ENCODE results near the gene GALNT9. TPM values are rescaled to one million over a fixed set of nuclear protein-coding genes. Genes with fewer than 3 reads are reported as not detected.

The GALNT9 gene
- total RNA-seq, 1 donor from 2014 or later, result not detected

GRCh38 chr12:132213359-132214160 is 115.8 kb downstream of the GALNT9 start:
- Mint-ChIP-seq H3K27me3 (ENCODE audit: low read depth) (no peaks in the 10 kb centered on the region), H3K4me1 (ENCODE audit: low read depth) (no peaks in the 10 kb centered on the region), H3K27ac (no peak overlapping the region), H3K4me3 (ENCODE audit: low read depth) (no peak overlapping the region), H3K9me3 (no peaks in the 10 kb centered on the region), H3K36me3 (ENCODE audit: low read depth) (no peaks in the 10 kb centered on the region)
- intact Hi-C loops (cut with micrococcal nuclease), result no loop called here
- no peak for DNase-seq (ENCODE audit: low spot score)

DNA sequence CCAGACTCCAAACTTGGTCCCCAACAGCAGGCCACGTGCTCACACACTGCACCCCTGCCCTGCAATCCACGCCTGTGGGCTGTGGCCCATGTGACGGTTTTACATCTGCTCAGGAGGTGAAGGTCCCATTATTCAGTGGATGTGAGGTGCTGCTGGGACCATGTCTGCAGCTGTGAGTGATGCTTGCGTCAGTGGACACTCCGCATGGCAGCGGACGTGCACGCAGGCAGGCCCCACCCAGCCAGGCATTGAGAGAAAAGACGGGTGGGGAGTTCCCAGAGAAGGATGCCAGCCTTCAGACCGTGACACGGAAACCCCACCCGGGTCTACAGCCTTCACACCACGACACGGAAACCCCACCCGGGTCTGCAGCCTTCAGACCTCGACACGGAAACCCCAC is 117.6 kb downstream of the GALNT9 start:
- H3K9me3 Mint-ChIP-seq, result no peaks in the 10 kb centered on the region
- intact Hi-C loops (cut with micrococcal nuclease), result no loop called here
- H3K36me3 Mint-ChIP-seq (ENCODE audit: low read depth), result no peaks in the 10 kb centered on the region
- H3K27me3 Mint-ChIP-seq (ENCODE audit: low read depth), result peaks cover 3% of the 10 kb centered on the region
- H3K27ac Mint-ChIP-seq, result no peak overlapping the region
- no peak overlapping the region for H3K4me3 Mint-ChIP-seq (ENCODE audit: low read depth)
- no peaks in the 10 kb centered on the region for H3K4me1 Mint-ChIP-seq (ENCODE audit: low read depth)
- DNase-seq (ENCODE audit: low spot score), result no peak

DNA sequence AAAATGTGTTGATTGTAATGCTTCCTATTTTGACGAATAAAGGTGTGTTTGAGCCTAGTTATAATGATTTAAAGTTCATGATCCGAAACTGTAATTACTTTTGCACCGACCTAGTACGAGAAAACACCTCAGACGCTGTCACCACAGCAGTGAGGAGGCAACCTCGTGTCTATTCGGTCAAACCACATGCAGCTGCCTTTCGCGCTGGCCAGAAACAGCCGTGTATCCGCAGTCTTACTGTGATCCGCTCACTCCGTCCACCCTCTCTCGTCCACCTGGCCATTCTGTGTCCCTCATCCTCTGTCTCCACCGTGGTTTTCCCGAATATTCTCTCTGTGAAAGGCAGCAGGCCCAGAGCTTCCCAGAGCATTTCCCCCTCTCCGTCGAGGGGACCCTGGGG is 118.1 kb downstream of the GALNT9 start:
- H3K36me3 Mint-ChIP-seq (ENCODE audit: low read depth), result no peaks in the 10 kb centered on the region
- intact Hi-C loops (cut with micrococcal nuclease), result no loop called here
- no peak overlapping the region for H3K4me3 Mint-ChIP-seq (ENCODE audit: low read depth)
- no peak for DNase-seq (ENCODE audit: low spot score)
- no peak overlapping the region for H3K27ac Mint-ChIP-seq
- no peaks in the 10 kb centered on the region for H3K9me3 Mint-ChIP-seq
- H3K27me3 Mint-ChIP-seq (ENCODE audit: low read depth), result peaks cover 3% of the 10 kb centered on the region
- no peaks in the 10 kb centered on the region for H3K4me1 Mint-ChIP-seq (ENCODE audit: low read depth)

DNA sequence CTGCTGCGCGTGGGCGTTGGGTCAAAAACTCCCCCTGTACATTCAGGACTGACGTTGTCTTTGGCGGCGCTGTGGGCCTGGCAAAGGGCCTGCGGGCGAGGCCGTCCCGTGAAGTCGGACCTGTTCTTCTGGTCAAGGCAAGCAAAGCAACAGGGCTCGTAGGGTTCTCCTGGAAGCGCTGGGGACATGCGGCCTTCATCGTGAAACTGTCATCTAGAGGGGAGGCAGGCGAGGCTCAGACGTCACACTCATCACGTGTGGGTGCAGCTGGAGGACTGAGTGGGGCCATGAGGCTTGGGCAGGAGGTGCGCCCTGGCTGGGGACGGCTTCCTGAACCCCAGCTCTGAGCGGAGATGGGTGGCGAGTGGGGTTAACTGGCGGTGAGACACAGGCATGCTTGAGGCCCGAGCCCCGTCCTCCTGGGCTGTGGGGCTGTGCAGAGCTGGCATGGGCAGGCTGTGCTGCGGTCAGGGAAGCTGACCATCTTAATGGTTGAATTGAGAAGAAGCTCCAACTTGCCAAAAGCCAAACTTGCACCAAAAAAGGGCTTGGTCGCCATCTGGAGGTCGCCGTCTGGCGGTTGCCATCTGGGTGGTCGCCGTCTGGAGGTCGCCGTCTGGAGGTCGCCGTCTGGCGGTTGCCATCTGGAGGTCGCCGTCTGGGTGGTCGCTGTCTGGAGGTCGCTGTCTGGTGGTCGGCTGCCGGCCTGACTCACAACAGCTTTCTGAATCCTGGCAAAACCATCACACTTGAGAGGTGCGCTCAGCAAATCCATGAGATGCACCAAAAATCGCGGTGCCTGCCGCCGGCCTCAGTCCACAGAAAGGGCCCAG is 119.0 kb downstream of the GALNT9 start:
- no peak overlapping the region for H3K4me3 Mint-ChIP-seq (ENCODE audit: low read depth)
- H3K4me1 Mint-ChIP-seq (ENCODE audit: low read depth), result no peaks in the 10 kb centered on the region
- H3K9me3 Mint-ChIP-seq, result no peaks in the 10 kb centered on the region
- H3K27me3 Mint-ChIP-seq (ENCODE audit: low read depth), result peaks cover 3% of the 10 kb centered on the region
- intact Hi-C loops (cut with micrococcal nuclease), result no loop called here
- no peak for DNase-seq (ENCODE audit: low spot score)
- H3K27ac Mint-ChIP-seq, result no peak overlapping the region
- H3K36me3 Mint-ChIP-seq (ENCODE audit: low read depth), result no peaks in the 10 kb centered on the region

DNA sequence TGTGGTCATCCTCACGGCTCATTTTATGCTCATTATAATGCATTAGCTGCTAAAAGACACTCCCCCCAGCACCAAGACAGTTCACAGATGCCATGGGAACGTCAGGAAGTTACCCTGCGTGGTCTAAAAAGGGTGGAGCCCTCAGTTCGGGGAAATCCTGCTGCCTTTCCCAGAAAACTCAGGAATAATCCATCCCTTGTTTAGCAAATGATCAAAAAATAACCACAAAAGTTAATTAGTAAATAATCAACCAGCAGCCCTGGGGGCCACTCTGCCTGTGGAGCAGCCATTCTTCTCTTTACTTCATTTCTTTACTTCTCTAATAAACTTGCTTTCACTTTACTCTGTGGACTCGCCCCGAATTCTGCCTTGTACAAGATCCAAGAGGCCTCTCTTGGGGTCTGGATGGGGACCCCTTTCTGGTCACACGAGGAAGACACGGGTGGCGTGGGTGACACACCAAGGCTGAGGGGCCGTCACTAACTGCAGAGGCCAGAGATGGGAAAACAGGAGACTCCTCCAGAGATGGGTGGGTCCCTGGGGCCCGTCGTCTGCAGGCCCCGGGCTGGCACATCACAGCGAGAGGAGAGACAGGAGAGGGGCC is 119.7 kb downstream of the GALNT9 start:
- H3K27me3 Mint-ChIP-seq (ENCODE audit: low read depth), result peaks cover 8% of the 10 kb centered on the region
- intact Hi-C loops (cut with micrococcal nuclease), result no loop called here
- no peak for DNase-seq (ENCODE audit: low spot score)
- H3K4me1 Mint-ChIP-seq (ENCODE audit: low read depth), result no peaks in the 10 kb centered on the region
- no peak overlapping the region for H3K4me3 Mint-ChIP-seq (ENCODE audit: low read depth)
- no peaks in the 10 kb centered on the region for H3K9me3 Mint-ChIP-seq
- H3K36me3 Mint-ChIP-seq (ENCODE audit: low read depth), result no peaks in the 10 kb centered on the region
- H3K27ac Mint-ChIP-seq, result no peak overlapping the region

DNA sequence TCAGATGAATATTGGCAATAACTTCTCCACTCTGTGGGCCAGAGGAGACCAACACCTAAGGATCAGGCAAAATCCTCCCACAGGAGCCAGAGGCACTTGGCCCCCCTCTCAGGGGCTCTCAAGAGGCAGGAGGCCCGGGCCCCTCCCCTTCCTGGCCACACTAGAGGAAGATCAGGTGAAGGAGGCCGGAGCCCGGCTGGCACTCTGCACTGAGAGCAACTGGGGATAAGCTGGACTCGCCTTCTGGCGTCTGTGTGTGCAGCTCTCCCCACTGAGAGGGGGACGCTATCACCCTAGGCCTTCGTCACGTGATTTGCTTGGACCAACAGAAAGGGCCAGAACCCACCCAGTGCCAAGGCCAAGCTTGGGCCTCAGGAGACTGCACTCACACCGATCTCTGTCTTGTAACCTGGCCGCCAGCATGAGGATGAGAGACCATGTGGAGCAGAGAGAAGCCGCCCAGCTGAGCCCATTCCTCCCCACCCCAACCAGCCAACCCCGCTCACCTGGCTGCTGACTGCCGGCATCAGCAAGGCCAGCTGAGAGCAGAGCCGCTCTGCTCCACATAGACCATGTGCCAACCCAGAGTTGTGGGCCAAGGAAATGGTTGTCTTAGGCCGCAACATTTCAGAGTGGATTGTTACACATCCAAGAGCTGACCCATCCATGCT is 121.1 kb downstream of the GALNT9 start:
- intact Hi-C loops (cut with micrococcal nuclease), result no loop called here
- H3K9me3 Mint-ChIP-seq, result no peaks in the 10 kb centered on the region
- H3K4me3 Mint-ChIP-seq (ENCODE audit: low read depth), result no peak overlapping the region
- peaks cover 16% of the 10 kb centered on the region for H3K27me3 Mint-ChIP-seq (ENCODE audit: low read depth)
- no peaks in the 10 kb centered on the region for H3K4me1 Mint-ChIP-seq (ENCODE audit: low read depth)
- no peaks in the 10 kb centered on the region for H3K36me3 Mint-ChIP-seq (ENCODE audit: low read depth)
- no peak overlapping the region for H3K27ac Mint-ChIP-seq
- DNase-seq (ENCODE audit: low spot score), result no peak

- intact Hi-C loops (cut with micrococcal nuclease), result no loop called here
- peaks cover 16% of the 10 kb centered on the region for H3K27me3 Mint-ChIP-seq (ENCODE audit: low read depth)
Measured at GRCh38 chr12:132207083-132207775, 122.2 kb downstream of the GALNT9 start.

DNA sequence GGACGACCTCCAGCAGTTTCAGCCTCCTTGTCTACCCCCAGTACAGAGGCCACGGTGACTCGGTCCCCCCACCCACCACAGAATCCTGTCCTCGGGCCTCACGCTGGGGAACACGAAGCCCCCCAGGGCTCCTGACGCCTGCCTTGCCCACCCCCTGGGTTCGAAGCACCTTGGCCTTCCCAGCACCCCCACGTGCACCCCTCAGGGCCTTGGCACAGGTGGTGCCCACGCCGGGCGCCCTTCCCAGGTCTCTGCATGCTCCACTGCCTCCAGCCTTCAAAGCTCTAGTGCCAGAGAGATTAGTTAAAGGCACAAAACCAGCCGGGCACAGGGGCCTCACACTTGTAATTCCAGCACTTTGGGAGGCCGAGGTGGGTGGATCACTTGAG is 123.3 kb downstream of the GALNT9 start:
- H3K4me1 Mint-ChIP-seq (ENCODE audit: low read depth), result no peaks in the 10 kb centered on the region
- intact Hi-C loops (cut with micrococcal nuclease), result no loop called here
- H3K27me3 Mint-ChIP-seq (ENCODE audit: low read depth), result peaks cover 16% of the 10 kb centered on the region
- no peaks in the 10 kb centered on the region for H3K36me3 Mint-ChIP-seq (ENCODE audit: low read depth)
- no peak overlapping the region for H3K4me3 Mint-ChIP-seq (ENCODE audit: low read depth)
- no peak for DNase-seq (ENCODE audit: low spot score)
- H3K27ac Mint-ChIP-seq, result no peak overlapping the region
- no peaks in the 10 kb centered on the region for H3K9me3 Mint-ChIP-seq

More at GRCh38 chr12:132207083-132207775, 122.2 kb downstream of the GALNT9 start:
- no peak for DNase-seq (ENCODE audit: low spot score)
- H3K4me3 Mint-ChIP-seq (ENCODE audit: low read depth), result no peak overlapping the region
- H3K27ac Mint-ChIP-seq, result no peak overlapping the region
- H3K36me3 Mint-ChIP-seq (ENCODE audit: low read depth), result no peaks in the 10 kb centered on the region
- H3K9me3 Mint-ChIP-seq, result no peaks in the 10 kb centered on the region
- H3K4me1 Mint-ChIP-seq (ENCODE audit: low read depth), result no peaks in the 10 kb centered on the region

DNA sequence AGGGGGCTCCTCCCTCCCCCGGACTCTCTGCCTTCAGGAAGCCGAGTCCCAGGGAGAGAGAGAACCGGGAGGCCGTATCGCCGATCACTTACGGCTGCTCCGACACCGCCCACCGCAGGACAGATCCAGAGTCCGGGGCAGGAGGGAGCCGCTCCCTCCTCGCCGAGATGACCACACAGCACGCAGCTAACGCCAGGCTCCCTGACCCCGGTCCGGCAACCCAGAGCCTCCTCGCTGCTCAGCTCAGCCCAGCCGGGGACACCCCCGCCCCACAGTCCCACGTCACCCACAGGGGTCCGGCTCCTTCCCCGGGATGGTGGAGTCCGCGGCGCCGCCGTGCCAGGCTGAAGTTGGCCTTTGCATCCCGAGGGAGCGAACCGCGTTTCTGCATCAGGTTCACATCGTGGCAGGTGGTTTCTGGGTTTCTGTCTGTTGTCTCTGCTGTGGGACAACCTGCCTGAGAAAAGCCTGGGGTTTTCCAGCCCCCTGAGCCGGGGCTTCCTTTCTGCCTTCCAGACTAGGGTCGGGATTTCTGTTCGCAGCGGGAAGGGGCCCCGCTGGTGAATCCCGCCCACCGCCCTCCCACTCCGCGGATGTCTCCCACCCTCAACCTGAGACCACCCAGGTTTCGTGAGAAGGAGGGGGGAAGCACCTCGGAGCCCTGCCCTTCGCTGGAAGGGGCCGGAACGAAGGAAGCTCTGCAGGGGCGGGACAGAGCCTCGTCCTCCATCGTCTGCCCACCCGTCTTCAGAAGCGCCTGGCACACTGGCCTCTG is 123.9 kb downstream of the GALNT9 start:
- Mint-ChIP-seq H3K27ac (no peak overlapping the region), H3K4me3 (ENCODE audit: low read depth) (no peak overlapping the region), H3K36me3 (ENCODE audit: low read depth) (no peaks in the 10 kb centered on the region), H3K9me3 (no peaks in the 10 kb centered on the region), H3K27me3 (ENCODE audit: low read depth) (peaks cover 16% of the 10 kb centered on the region), H3K4me1 (ENCODE audit: low read depth) (no peaks in the 10 kb centered on the region)
- intact Hi-C loops (cut with micrococcal nuclease), result no loop called here
- no peak for DNase-seq (ENCODE audit: low spot score)

- peaks cover 16% of the 10 kb centered on the region for H3K27me3 Mint-ChIP-seq (ENCODE audit: low read depth)
- H3K9me3 Mint-ChIP-seq, result no peaks in the 10 kb centered on the region
Measured at GRCh38 chr12:132204793-132205270, 124.6 kb downstream of the GALNT9 start.

GRCh38 chr12:132204063-132204792 is 125.2 kb downstream of the GALNT9 start:
- H3K9me3 Mint-ChIP-seq, result no peaks in the 10 kb centered on the region
- intact Hi-C loops (cut with micrococcal nuclease), result no loop called here
- no peak overlapping the region for H3K4me3 Mint-ChIP-seq (ENCODE audit: low read depth)
- H3K27ac Mint-ChIP-seq, result no peak overlapping the region
- peaks cover 16% of the 10 kb centered on the region for H3K27me3 Mint-ChIP-seq (ENCODE audit: low read depth)
- no peaks in the 10 kb centered on the region for H3K4me1 Mint-ChIP-seq (ENCODE audit: low read depth)
- no peak for DNase-seq (ENCODE audit: low spot score)
- no peaks in the 10 kb centered on the region for H3K36me3 Mint-ChIP-seq (ENCODE audit: low read depth)

More at GRCh38 chr12:132204793-132205270, 124.6 kb downstream of the GALNT9 start:
- Mint-ChIP-seq H3K4me3 (ENCODE audit: low read depth) (no peak overlapping the region), H3K36me3 (ENCODE audit: low read depth) (no peaks in the 10 kb centered on the region), H3K4me1 (ENCODE audit: low read depth) (no peaks in the 10 kb centered on the region), H3K27ac (no peak overlapping the region)
- DNase-seq (ENCODE audit: low spot score), result no peak
- intact Hi-C loops (cut with micrococcal nuclease), result no loop called here
